HepG2 (cell line): ENCODE results near the gene GPN2.

Experiments used
- JUND ChIP-seq: sonication (generic); formaldehyde crosslinking; IDR thresholded peaks from 2 replicates; pipeline ENCODE4 v1.8.0; 2022; ENCODE audit warnings: mild to moderate bottlenecking, missing genetic modification reagents
- NFE2L1 ChIP-seq: sonication (generic); formaldehyde crosslinking; IDR thresholded peaks from 2 replicates; pipeline ENCODE4 v1.4.0; 2020; ENCODE audit warnings: missing genetic modification reagents, mild to moderate bottlenecking, borderline replicate concordance
- SIN3A ChIP-seq: IDR thresholded peaks from 2 replicates; pipeline ENCODE4 v1.6.1; 2011; ENCODE audit warnings: low read depth, mild to moderate bottlenecking, control low read depth, low read length, borderline replicate concordance
- TMF1 ChIP-seq: sonication (generic); formaldehyde crosslinking; IDR thresholded peaks from 2 replicates; pipeline ENCODE4 v1.8.1; 2022; ENCODE audit warnings: low read depth, missing genetic modification reagents
- ZNF569 ChIP-seq: sonication (generic); formaldehyde crosslinking; IDR thresholded peaks from 2 replicates; pipeline ENCODE4 v1.5.0; 2020; ENCODE audit warnings: mild to moderate bottlenecking, missing genetic modification reagents, moderate library complexity, borderline replicate concordance
- ZSCAN21 ChIP-seq: sonication (generic); formaldehyde crosslinking; IDR thresholded peaks from 2 replicates; pipeline ENCODE4 v1.8.0; 2022; ENCODE audit warnings: mild to moderate bottlenecking, missing genetic modification reagents, moderate library complexity, borderline replicate concordance
- TF ChIP-seq, protein P1 (sequence below): sonication (generic); formaldehyde crosslinking; IDR thresholded peaks from 2 replicates; pipeline ENCODE4 v1.4.0; 2020; ENCODE audit warnings: missing genetic modification reagents
- TF ChIP-seq, protein P2 (sequence below): sonication (generic); formaldehyde crosslinking; IDR thresholded peaks from 2 replicates; pipeline ENCODE4 v1.5.0; 2020; ENCODE audit warnings: mild to moderate bottlenecking, missing genetic modification reagents, moderate library complexity

DNA sequence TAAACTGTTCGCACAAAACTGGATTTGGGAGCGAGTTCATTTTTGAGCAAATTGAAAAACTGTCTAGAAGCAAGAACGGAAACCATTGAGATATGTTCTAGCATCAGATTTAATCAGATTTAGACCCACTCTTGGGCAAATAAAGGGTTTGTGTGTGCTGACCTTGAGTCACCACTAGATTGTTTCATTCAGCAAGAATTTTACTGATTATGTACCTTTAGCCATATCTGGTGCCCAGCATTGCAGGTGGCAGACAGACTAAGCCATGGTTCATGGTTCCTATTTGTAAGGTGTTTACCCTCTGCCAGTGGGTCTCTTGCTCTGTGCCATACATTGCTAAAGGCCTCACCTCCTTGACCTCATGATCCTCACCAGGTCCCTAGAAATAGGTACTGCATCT is 32.8 kb upstream of the GPN2 start:
- TF ChIP-seq, protein P1, sequence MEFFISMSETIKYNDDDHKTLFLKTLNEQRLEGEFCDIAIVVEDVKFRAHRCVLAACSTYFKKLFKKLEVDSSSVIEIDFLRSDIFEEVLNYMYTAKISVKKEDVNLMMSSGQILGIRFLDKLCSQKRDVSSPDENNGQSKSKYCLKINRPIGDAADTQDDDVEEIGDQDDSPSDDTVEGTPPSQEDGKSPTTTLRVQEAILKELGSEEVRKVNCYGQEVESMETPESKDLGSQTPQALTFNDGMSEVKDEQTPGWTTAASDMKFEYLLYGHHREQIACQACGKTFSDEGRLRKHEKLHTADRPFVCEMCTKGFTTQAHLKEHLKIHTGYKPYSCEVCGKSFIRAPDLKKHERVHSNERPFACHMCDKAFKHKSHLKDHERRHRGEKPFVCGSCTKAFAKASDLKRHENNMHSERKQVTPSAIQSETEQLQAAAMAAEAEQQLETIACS: no peak
- TF ChIP-seq SIN3A (no peak), TMF1 (CRISPR knock-in tag) (no peak), NFE2L1 (CRISPR knock-in tag) (no peak), ZNF569 (CRISPR knock-in tag) (no peak), ZSCAN21 (CRISPR knock-in tag) (no peak), JUND (CRISPR knock-in tag) (no peak)
- TF ChIP-seq, protein P2, sequence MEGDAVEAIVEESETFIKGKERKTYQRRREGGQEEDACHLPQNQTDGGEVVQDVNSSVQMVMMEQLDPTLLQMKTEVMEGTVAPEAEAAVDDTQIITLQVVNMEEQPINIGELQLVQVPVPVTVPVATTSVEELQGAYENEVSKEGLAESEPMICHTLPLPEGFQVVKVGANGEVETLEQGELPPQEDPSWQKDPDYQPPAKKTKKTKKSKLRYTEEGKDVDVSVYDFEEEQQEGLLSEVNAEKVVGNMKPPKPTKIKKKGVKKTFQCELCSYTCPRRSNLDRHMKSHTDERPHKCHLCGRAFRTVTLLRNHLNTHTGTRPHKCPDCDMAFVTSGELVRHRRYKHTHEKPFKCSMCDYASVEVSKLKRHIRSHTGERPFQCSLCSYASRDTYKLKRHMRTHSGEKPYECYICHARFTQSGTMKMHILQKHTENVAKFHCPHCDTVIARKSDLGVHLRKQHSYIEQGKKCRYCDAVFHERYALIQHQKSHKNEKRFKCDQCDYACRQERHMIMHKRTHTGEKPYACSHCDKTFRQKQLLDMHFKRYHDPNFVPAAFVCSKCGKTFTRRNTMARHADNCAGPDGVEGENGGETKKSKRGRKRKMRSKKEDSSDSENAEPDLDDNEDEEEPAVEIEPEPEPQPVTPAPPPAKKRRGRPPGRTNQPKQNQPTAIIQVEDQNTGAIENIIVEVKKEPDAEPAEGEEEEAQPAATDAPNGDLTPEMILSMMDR (CRISPR knock-in tag): no peak
